Adipocyte (in vitro differentiated cells): ENCODE data around the gene NT5C2.

Source experiments
- DNase-seq: peaks from one replicate; pipeline ENCODE4 v3.0.0-alpha.2; 2015; ENCODE audit warnings: low read depth
- H3K27me3 ChIP-seq: replicated peaks from 2 replicates; pipeline ENCODE4 v1.7.0; 2013; ENCODE audit warnings: mild to moderate bottlenecking, low read length, moderate library complexity; ENCODE audit not compliant: control insufficient read depth, insufficient read depth
- H3K36me3 ChIP-seq: 2 replicates; pipeline ENCODE4 v1.7.0; 2013; ENCODE audit warnings: low read length, mild to moderate bottlenecking, moderate library complexity; ENCODE audit not compliant: control insufficient read depth, insufficient read depth, severe bottlenecking
- H3K4me1 ChIP-seq: 2 replicates; pipeline ENCODE4 v1.7.0; 2013; ENCODE audit warnings: mild to moderate bottlenecking, low read length, moderate library complexity; ENCODE audit not compliant: control insufficient read depth, insufficient read depth
- H3K4me3 ChIP-seq: 2 replicates; pipeline ENCODE4 v1.7.0; 2013; ENCODE audit warnings: mild to moderate bottlenecking, low read length, moderate library complexity
- H3K9ac ChIP-seq: 2 replicates; pipeline ENCODE4 v1.7.0; 2013; ENCODE audit warnings: mild to moderate bottlenecking, low read length, moderate library complexity
- H3K9me3 ChIP-seq: 2 replicates; pipeline ENCODE4 v1.7.0; 2013; ENCODE audit warnings: mild to moderate bottlenecking, low read length, moderate library complexity; ENCODE audit not compliant: control insufficient read depth

Gene NT5C2

GRCh38 chr10:103083266-103083976 is 109.7 kb downstream of the NT5C2 start:
- no peak for DNase-seq
- Histone ChIP-seq H3K27me3 (no peaks in the 10 kb centered on the region), H3K36me3 (peaks cover 54% of the 10 kb centered on the region), H3K9me3 (no peaks in the 10 kb centered on the region), H3K9ac (no peak overlapping the region), H3K4me1 (no peaks in the 10 kb centered on the region), H3K4me3 (no peak overlapping the region)

GRCh38 chr10:103082683-103083082 is 110.4 kb downstream of the NT5C2 start:
- H3K4me3 ChIP-seq: no peak overlapping the region
- H3K36me3 ChIP-seq: peaks cover 47% of the 10 kb centered on the region
- no peaks in the 10 kb centered on the region for H3K4me1 ChIP-seq
- no peaks in the 10 kb centered on the region for H3K9me3 ChIP-seq
- DNase-seq: no peak
- H3K9ac ChIP-seq: no peak overlapping the region
- H3K27me3 ChIP-seq: no peaks in the 10 kb centered on the region

- Histone ChIP-seq H3K27me3 (no peaks in the 10 kb centered on the region), H3K36me3 (peaks cover 32% of the 10 kb centered on the region), H3K9ac (no peak overlapping the region), H3K4me1 (no peaks in the 10 kb centered on the region), H3K4me3 (no peak overlapping the region), H3K9me3 (no peaks in the 10 kb centered on the region)
- DNase-seq: no peak
Measured at GRCh38 chr10:103080891-103081581, 112.0 kb downstream of the NT5C2 start.

GRCh38 chr10:103079946-103080345 is 113.1 kb downstream of the NT5C2 start:
- Histone ChIP-seq H3K4me3 (no peak overlapping the region), H3K9me3 (no peaks in the 10 kb centered on the region), H3K27me3 (no peaks in the 10 kb centered on the region), H3K9ac (no peak overlapping the region), H3K36me3 (peaks cover 21% of the 10 kb centered on the region), H3K4me1 (no peaks in the 10 kb centered on the region)
- no peak for DNase-seq

- no peaks in the 10 kb centered on the region for H3K9me3 ChIP-seq
- H3K27me3 ChIP-seq: no peaks in the 10 kb centered on the region
- H3K36me3 ChIP-seq: peaks cover 13% of the 10 kb centered on the region
- no peaks in the 10 kb centered on the region for H3K4me1 ChIP-seq
- no peak overlapping the region for H3K9ac ChIP-seq
- H3K4me3 ChIP-seq: no peak overlapping the region
- no peak for DNase-seq
Measured at GRCh38 chr10:103079100-103079499, 114.0 kb downstream of the NT5C2 start.

- no peaks in the 10 kb centered on the region for H3K9me3 ChIP-seq
- H3K4me3 ChIP-seq: no peak overlapping the region
- H3K27me3 ChIP-seq: no peaks in the 10 kb centered on the region
- H3K4me1 ChIP-seq: no peaks in the 10 kb centered on the region
- peaks cover 8% of the 10 kb centered on the region for H3K36me3 ChIP-seq
- H3K9ac ChIP-seq: no peak overlapping the region
- DNase-seq: no peak
Measured at GRCh38 chr10:103078676-103079075, 114.4 kb downstream of the NT5C2 start.

- Histone ChIP-seq H3K9ac (no peak overlapping the region), H3K4me1 (no peaks in the 10 kb centered on the region)
- DNase-seq: no peak
Measured at GRCh38 chr10:103078309-103078615, 114.8 kb downstream of the NT5C2 start.

GRCh38 chr10:103077491-103078308 is 115.4 kb downstream of the NT5C2 start:
- Histone ChIP-seq H3K9ac (no peak overlapping the region), H3K4me1 (no peaks in the 10 kb centered on the region), H3K36me3 (no peaks in the 10 kb centered on the region), H3K9me3 (no peaks in the 10 kb centered on the region), H3K27me3 (no peaks in the 10 kb centered on the region), H3K4me3 (no peak overlapping the region)
- DNase-seq: no peak

More at GRCh38 chr10:103078309-103078615, 114.8 kb downstream of the NT5C2 start:
- no peaks in the 10 kb centered on the region for H3K27me3 ChIP-seq
- no peaks in the 10 kb centered on the region for H3K9me3 ChIP-seq
- no peak overlapping the region for H3K4me3 ChIP-seq
- H3K36me3 ChIP-seq: peaks cover 4% of the 10 kb centered on the region

GRCh38 chr10:103077020-103077419 is 116.1 kb downstream of the NT5C2 start:
- Histone ChIP-seq H3K36me3 (no peaks in the 10 kb centered on the region), H3K4me3 (no peak overlapping the region), H3K4me1 (no peaks in the 10 kb centered on the region), H3K27me3 (no peaks in the 10 kb centered on the region), H3K9me3 (no peaks in the 10 kb centered on the region), H3K9ac (no peak overlapping the region)
- no peak for DNase-seq

GRCh38 chr10:103072891-103073290 is 120.2 kb downstream of the NT5C2 start:
- DNase-seq: no peak
- Histone ChIP-seq H3K4me3 (no peak overlapping the region), H3K36me3 (no peaks in the 10 kb centered on the region), H3K27me3 (no peaks in the 10 kb centered on the region), H3K9me3 (no peaks in the 10 kb centered on the region), H3K4me1 (no peaks in the 10 kb centered on the region), H3K9ac (no peak overlapping the region)

- Histone ChIP-seq H3K9me3 (no peaks in the 10 kb centered on the region), H3K4me3 (no peak overlapping the region), H3K9ac (no peak overlapping the region), H3K36me3 (no peaks in the 10 kb centered on the region), H3K27me3 (no peaks in the 10 kb centered on the region), H3K4me1 (no peaks in the 10 kb centered on the region)
- no peak for DNase-seq
Measured at GRCh38 chr10:103072276-103072675, 120.8 kb downstream of the NT5C2 start.
